Sigmoid colon (tissue), 7 donors: ENCODE results near the gene ZMYM3. TPM values are rescaled to one million over a fixed set of nuclear protein-coding genes. Genes with fewer than 3 reads are reported as not detected.

Experiments
- DNase-seq: peaks from one replicate; pipeline ENCODE4 v3.0.0-alpha.2; 2019
- H3K27ac ChIP-seq, 4 donors: fragments of 200-600 bp; sonication (generic); one replicate each; pipeline ENCODE4 v1.5.1; 2016 to 2019; ENCODE audit warnings: mild to moderate bottlenecking in 1 of 4
- H3K27me3 ChIP-seq, 3 donors: fragments of 200-600 bp; sonication (generic); one replicate each; pipeline ENCODE4 v1.5.1; 2019; ENCODE audit warnings: mild to moderate bottlenecking in 1 of 3
- H3K36me3 ChIP-seq, 4 donors: fragments of 200-600 bp; sonication (generic); one replicate each; pipeline ENCODE4 v1.5.1; 2016 to 2019
- H3K4me1 ChIP-seq, 4 donors: fragments of 200-600 bp; sonication (generic); one replicate each; pipeline ENCODE4 v1.5.1; 2017 to 2019
- H3K4me3 ChIP-seq, 4 donors: fragments of 200-600 bp; sonication (generic); one replicate each; pipeline ENCODE4 v1.5.1; 2017 to 2019; ENCODE audit warnings: mild to moderate bottlenecking in 2 of 4, moderate library complexity in 1 of 4
- H3K9me3 ChIP-seq, 4 donors: fragments of 200-600 bp in 3 of 4; sonication (generic) in 3 of 4; one replicate each; pipeline versions ENCODE4 v1.5.1 to v1.6.1; 2013 to 2019
- EP300 ChIP-seq, 4 donors: sonication (generic); formaldehyde crosslinking; IDR thresholded peaks; one replicate each; pipeline ENCODE4 v1.6.1; 2017; ENCODE audit warnings: antibody characterized with exemption in 4 of 4
- POLR2A ChIP-seq, 2 donors: fragments of 450-650 bp; IDR thresholded peaks; one replicate each; pipeline ENCODE4 v1.6.1; 2016; ENCODE audit warnings: antibody characterized with exemption in 2 of 2, mild to moderate bottlenecking in 2 of 2, moderate library complexity in 2 of 2
- POLR2AphosphoS5 ChIP-seq, 4 donors: sonication (generic); formaldehyde crosslinking; IDR thresholded peaks; one replicate each; pipeline ENCODE4 v1.6.1; 2017; ENCODE audit warnings: antibody characterized with exemption in 4 of 4
- WGBS, 2 donors: extraction: QIAGEN DNeasy Blood & Tissue Kit; methylation state at CpG; one replicate each; pipeline ENCODE4 v1.1.7; 2013; 5-methylcytosine and 5-hydroxymethylcytosine counted together
- intact Hi-C: fragments of 100-400 bp; cut with DNase I; formaldehyde crosslinking; loops from one replicate; pipeline ENCODE4 v1.15.1; 2023
- polyA plus RNA-seq, 3 donors: library from polyadenylated mRNA; stranded (reverse); fragments of 200-250 nt; gene quantifications; one replicate each; pipeline ENCODE4 v1.2.3, GENCODE V29; 2013
- total RNA-seq, 4 donors: library from RNA; depleted of rRNA; stranded (reverse); fragments of >200 nt; gene quantifications; one replicate each; pipeline ENCODE4 v1.1.0, GENCODE V29; 2016
- TF ChIP-seq, protein P1 (sequence below), 4 experiments: fragments of 450-650 bp in 3 of 4; fragments of 200-600 bp in 1 of 4; IDR thresholded peaks; one replicate each; pipeline ENCODE4 v1.5.1; 2016 to 2019; ENCODE audit warnings: antibody characterized with exemption in 4 of 4, mild to moderate bottlenecking in 3 of 4, moderate library complexity in 2 of 4
- donor health status: healthy with polysubstance abuse.
- donor health status: Bipolar disorder and iron deficiency.
- donor health status: healthy.

ZMYM3 gene
- total and polyA plus RNA-seq, 7 donors, result 2.4 to 23.5 (median 12.4) TPM

DNA sequence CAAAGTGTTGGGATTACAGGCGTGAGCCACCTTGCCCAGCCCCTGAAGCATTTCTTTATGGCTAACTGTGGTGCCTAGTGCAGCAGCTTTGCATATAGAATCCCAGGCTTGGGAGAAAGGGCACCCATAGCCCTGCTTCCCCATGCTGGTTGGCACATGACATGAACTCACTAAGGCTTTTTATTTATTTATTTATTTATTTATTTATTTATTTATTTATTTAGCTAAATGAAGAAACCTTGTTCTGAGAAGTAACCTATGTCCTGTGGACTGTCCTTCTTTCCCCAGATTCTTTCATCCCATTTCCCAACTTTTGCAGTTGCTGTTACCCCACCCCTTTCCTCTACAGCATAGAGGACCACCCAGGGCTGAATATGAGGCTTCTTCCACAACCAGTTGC lies 32.8 kb downstream of the ZMYM3 start:
- intact Hi-C loops, result no loop called here
- WGBS, 2 donors, result 85 to 96% methylated on average over 1 of the region's 1 CpG
- H3K4me1 ChIP-seq, result no peaks in the 10 kb centered on the region
- H3K27me3 ChIP-seq, result no peaks in the 10 kb centered on the region
- H3K36me3 ChIP-seq, result no peaks in the 10 kb centered on the region
- no peak for DNase-seq
- no peak overlapping the region for H3K4me3 ChIP-seq
- H3K9me3 ChIP-seq, result no peaks in the 10 kb centered on the region
- TF ChIP-seq POLR2AphosphoS5 (IDR thresholded peaks at IDR 0.05) (no peak), POLR2A (IDR thresholded peaks at IDR 0.05) (no peak), EP300 (IDR thresholded peaks at IDR 0.05) (no peak)
- H3K27ac ChIP-seq, result no peak overlapping the region

DNA sequence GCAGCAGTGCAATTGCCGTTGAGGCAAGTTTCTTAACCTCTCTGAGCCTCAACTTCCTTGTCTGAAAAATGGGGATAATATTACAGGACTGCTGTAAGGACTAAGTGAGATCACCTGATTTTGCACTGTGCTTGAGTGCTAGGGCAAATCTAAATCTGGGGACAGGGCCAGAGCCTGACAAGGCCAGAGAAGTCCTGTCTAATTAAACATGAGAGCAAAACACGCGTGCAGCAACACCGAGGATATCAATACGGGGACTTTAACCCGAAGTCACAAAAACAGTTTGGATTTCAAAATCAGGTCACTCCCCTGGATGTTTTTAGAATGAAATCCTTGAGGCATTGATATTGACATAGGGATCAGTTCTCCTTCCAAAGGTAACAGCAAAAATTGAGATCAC lies 36.6 kb downstream of the ZMYM3 start:
- Histone ChIP-seq H3K27me3 (no peaks in the 10 kb centered on the region), H3K4me3 (no peak overlapping the region), H3K36me3 (no peaks in the 10 kb centered on the region), H3K27ac (no peak overlapping the region), H3K4me1 (no peaks in the 10 kb centered on the region), H3K9me3 (no peaks in the 10 kb centered on the region)
- no peak for TF ChIP-seq POLR2AphosphoS5 (IDR thresholded peaks at IDR 0.05)
- TF ChIP-seq, protein P1, sequence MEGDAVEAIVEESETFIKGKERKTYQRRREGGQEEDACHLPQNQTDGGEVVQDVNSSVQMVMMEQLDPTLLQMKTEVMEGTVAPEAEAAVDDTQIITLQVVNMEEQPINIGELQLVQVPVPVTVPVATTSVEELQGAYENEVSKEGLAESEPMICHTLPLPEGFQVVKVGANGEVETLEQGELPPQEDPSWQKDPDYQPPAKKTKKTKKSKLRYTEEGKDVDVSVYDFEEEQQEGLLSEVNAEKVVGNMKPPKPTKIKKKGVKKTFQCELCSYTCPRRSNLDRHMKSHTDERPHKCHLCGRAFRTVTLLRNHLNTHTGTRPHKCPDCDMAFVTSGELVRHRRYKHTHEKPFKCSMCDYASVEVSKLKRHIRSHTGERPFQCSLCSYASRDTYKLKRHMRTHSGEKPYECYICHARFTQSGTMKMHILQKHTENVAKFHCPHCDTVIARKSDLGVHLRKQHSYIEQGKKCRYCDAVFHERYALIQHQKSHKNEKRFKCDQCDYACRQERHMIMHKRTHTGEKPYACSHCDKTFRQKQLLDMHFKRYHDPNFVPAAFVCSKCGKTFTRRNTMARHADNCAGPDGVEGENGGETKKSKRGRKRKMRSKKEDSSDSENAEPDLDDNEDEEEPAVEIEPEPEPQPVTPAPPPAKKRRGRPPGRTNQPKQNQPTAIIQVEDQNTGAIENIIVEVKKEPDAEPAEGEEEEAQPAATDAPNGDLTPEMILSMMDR (IDR thresholded peaks at IDR 0.05), result no peak
- no peak for TF ChIP-seq POLR2A (IDR thresholded peaks at IDR 0.05)
- no peak for TF ChIP-seq EP300 (IDR thresholded peaks at IDR 0.05)
- 17 to 72% methylated on average over 6 of the region's 6 CpGs for WGBS, 2 donors
- no peak for DNase-seq
- intact Hi-C loops, result no loop called here

DNA sequence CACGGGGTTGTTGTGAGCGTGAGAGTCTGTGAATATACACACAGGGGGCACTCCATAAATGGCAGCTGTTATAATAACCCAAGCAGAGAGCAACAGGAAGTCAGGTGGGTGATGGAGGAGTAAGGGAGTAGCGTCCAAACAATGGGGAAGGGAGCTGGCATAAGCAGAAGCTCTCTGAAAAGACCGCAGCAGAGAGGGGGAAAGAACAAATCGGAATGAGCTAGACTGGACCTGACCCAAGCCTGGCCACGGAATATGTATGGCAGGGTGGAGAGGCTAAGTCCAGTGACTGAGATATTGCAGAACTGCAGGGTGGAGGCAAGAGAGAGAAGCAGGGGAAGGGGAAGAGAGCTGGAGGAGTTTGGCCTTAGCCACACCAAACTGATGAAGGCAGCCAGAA lies 37.5 kb downstream of the ZMYM3 start:
- no peak for TF ChIP-seq POLR2AphosphoS5 (IDR thresholded peaks at IDR 0.05)
- TF ChIP-seq POLR2A (IDR thresholded peaks at IDR 0.05), result no peak
- Histone ChIP-seq H3K27ac (no peak overlapping the region), H3K36me3 (no peaks in the 10 kb centered on the region), H3K4me1 (no peaks in the 10 kb centered on the region), H3K4me3 (no peak overlapping the region), H3K9me3 (no peaks in the 10 kb centered on the region), H3K27me3 (no peaks in the 10 kb centered on the region)
- no peak for DNase-seq
- intact Hi-C loops, result no loop called here
- WGBS, 2 donors, result 7 to 37% methylated on average over 6 of the region's 6 CpGs

DNA sequence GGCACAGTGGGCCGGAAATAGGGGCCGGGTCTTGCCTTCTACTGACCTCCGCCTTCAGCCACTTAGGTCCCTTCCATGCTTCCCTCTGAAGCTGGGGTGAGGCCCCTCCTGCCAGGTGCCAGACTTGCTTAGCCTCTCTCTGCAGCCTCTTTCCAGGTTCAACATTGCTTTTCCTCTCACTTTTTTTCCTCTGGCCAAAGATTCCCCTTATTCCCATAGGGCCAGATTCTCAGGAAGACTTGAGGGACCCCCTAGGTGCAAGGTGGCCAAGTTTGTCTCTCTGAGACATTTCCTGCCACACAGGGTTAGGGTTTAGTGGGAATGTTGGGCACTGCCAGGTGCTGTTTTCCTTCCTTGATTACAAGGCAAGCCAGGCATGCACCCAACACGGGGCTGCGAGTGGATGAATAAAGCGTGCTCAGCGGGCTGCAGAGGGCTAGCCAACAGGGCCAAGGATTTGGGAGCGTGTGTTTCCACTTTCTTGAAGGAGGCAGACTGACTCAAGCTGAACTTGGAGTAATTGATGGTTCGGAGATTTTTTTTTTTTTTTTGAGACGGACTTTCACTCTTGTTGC lies 38.5 kb downstream of the ZMYM3 start:
- H3K9me3 ChIP-seq, result no peaks in the 10 kb centered on the region
- H3K4me3 ChIP-seq, result no peak overlapping the region
- intact Hi-C loops, result no loop called here
- no peaks in the 10 kb centered on the region for H3K27me3 ChIP-seq
- no peaks in the 10 kb centered on the region for H3K4me1 ChIP-seq
- 15 to 71% methylated on average over 10 of the region's 10 CpGs for WGBS, 2 donors
- no peak for DNase-seq
- H3K36me3 ChIP-seq, result no peaks in the 10 kb centered on the region
- TF ChIP-seq POLR2A (IDR thresholded peaks at IDR 0.05) (no peak), POLR2AphosphoS5 (IDR thresholded peaks at IDR 0.05) (no peak), EP300 (IDR thresholded peaks at IDR 0.05) (no peak)
- TF ChIP-seq, protein P1 (IDR thresholded peaks at IDR 0.05), result no peak
- H3K27ac ChIP-seq, result no peak overlapping the region

DNA sequence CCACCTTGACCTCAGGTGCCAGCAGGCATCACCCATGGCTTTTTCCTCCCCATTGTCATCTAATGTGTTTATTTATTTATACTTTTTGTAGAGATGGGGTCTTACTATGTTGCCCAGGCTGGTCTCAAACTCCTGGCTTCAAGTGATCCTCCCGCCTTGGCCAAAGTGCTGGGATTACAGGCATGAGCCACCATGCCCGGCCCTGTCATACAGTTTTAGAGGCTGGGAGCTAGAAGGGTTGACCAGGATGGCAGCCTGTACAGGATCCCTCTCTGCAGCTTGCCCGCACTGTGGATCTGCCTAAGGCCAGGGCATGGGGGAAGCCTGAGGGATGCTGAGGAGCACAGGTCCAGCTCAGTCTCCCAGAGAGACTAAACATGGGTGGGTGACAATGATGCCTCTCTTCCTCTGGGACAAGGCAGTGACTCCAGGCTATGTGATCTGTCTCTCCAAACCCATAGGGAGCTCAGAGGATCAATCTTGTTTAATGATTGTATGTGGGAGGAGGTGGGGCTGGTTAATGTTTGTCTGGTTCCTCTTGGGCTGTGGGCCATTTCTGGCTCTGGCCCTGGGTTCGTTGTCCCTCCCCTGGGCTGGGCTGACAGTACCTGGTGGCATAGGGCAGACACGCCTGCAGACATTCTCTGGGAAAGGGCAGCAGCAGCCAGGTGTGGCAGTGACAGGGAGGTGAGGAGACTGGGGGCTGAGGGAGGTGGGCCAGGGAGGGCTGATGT lies 39.2 kb downstream of the ZMYM3 start:
- intact Hi-C loops, result no loop called here
- H3K4me1 ChIP-seq, result no peaks in the 10 kb centered on the region
- no peak for DNase-seq
- H3K4me3 ChIP-seq, result no peak overlapping the region
- no peak overlapping the region for H3K27ac ChIP-seq
- 16 to 74% methylated on average over 5 of the region's 5 CpGs for WGBS, 2 donors
- TF ChIP-seq POLR2A (IDR thresholded peaks at IDR 0.05) (peak in 1 of 2 donors; percentile 32), EP300 (IDR thresholded peaks at IDR 0.05) (no peak)
- no peaks in the 10 kb centered on the region for H3K27me3 ChIP-seq
- H3K9me3 ChIP-seq, result no peaks in the 10 kb centered on the region
- H3K36me3 ChIP-seq, result no peaks in the 10 kb centered on the region

DNA sequence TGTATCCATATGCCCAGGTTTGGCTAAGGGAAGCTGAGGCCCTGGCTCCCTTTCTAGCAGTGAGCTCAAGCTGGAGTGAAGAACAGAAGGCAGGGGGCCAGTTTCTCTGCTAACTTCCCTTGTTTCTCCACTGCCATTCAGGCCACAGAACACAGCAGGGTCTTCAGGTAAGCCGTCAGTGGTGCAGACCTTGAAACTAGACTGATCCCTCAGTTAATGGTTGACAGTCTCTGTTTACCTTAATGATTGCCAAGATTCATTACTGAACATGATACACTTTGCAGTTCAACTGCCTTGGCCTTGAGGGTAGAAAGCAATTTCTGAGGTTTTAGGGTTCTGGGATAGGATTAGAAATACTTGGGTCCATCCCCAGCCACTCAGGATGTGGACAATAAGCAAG lies 39.8 kb downstream of the ZMYM3 start:
- no peaks in the 10 kb centered on the region for H3K27me3 ChIP-seq
- H3K27ac ChIP-seq, result no peak overlapping the region
- intact Hi-C loops, result no loop called here
- H3K9me3 ChIP-seq, result no peaks in the 10 kb centered on the region
- no peaks in the 10 kb centered on the region for H3K36me3 ChIP-seq
- no peaks in the 10 kb centered on the region for H3K4me1 ChIP-seq
- 23 to 71% methylated on average over 1 of the region's 1 CpG for WGBS, 2 donors
- TF ChIP-seq POLR2A (IDR thresholded peaks at IDR 0.05), result no peak
- no peak for TF ChIP-seq EP300 (IDR thresholded peaks at IDR 0.05)
- no peak for TF ChIP-seq POLR2AphosphoS5 (IDR thresholded peaks at IDR 0.05)
- TF ChIP-seq, protein P1 (IDR thresholded peaks at IDR 0.05), result no peak
- H3K4me3 ChIP-seq, result no peak overlapping the region
- no peak for DNase-seq
